Thymus (tissue), 11 donors: ENCODE results near the gene FLG. TPM values are rescaled to one million over a fixed set of nuclear protein-coding genes. Genes with fewer than 3 reads are reported as not detected.
"Not testable (repeated sequence)": the region's sequence is repeated elsewhere in the genome, so short reads cannot be mapped to it uniquely, and the experiment has no call there.

Experiments used
- DNase-seq, 9 donors: peaks; one replicate each; pipeline ENCODE4 v3.0.0-alpha.2; 2013; ENCODE audit warnings: low spot score in 9 of 9, low read depth in 6 of 9, missing footprints in 1 of 9
- H3K27ac ChIP-seq, 2 donors: one replicate each; pipeline ENCODE4 v1.5.1; 2013; ENCODE audit warnings: control low read depth in 1 of 2, low read depth in 1 of 2, low read length in 1 of 2, mild to moderate bottlenecking in 1 of 2, moderate library complexity in 1 of 2
- H3K27me3 ChIP-seq, 2 donors: one replicate each; pipeline ENCODE4 v1.5.1; 2013; ENCODE audit warnings: low read length in 1 of 2; ENCODE audit not compliant: control insufficient read depth in 2 of 2, insufficient read depth in 1 of 2
- H3K36me3 ChIP-seq, 2 donors: one replicate each; pipeline ENCODE4 v1.5.1; 2013; ENCODE audit warnings: low read length in 1 of 2, mild to moderate bottlenecking in 1 of 2, moderate library complexity in 1 of 2; ENCODE audit not compliant: control insufficient read depth in 2 of 2, insufficient read depth in 2 of 2
- H3K4me1 ChIP-seq, 2 donors: one replicate each; pipeline ENCODE4 v1.5.1; 2013; ENCODE audit warnings: low read length in 2 of 2; ENCODE audit not compliant: control insufficient read depth in 2 of 2, insufficient read depth in 2 of 2
- H3K4me3 ChIP-seq, 2 donors: one replicate each; pipeline ENCODE4 v1.5.1; 2013; ENCODE audit warnings: low read length in 2 of 2, control low read depth in 1 of 2, mild to moderate bottlenecking in 1 of 2
- H3K9me3 ChIP-seq, 2 donors: one replicate each; pipeline ENCODE4 v1.5.1; 2013; ENCODE audit warnings: low read length in 1 of 2, mild to moderate bottlenecking in 1 of 2; ENCODE audit not compliant: control insufficient read depth in 2 of 2, insufficient read depth in 1 of 2
- WGBS: extraction: QIAGEN DNeasy Blood & Tissue Kit; methylation state at CpG from one replicate; pipeline ENCODE4 v1.1.7; 2013; 5-methylcytosine and 5-hydroxymethylcytosine counted together
- polyA plus RNA-seq: library from polyadenylated mRNA; stranded (reverse); fragments of 200-250 nt; gene quantifications from one replicate; pipeline ENCODE4 v1.2.3, GENCODE V29; 2013
- total RNA-seq: library from RNA; stranded (reverse); fragments of 120-200 nt; gene quantifications from one replicate; pipeline ENCODE4 v1.2.4, GENCODE V29; 2013
- donor health status: healthy.

The FLG gene
- total and polyA plus RNA-seq, 2 donors, result 0.28 to 2.4 TPM

DNA sequence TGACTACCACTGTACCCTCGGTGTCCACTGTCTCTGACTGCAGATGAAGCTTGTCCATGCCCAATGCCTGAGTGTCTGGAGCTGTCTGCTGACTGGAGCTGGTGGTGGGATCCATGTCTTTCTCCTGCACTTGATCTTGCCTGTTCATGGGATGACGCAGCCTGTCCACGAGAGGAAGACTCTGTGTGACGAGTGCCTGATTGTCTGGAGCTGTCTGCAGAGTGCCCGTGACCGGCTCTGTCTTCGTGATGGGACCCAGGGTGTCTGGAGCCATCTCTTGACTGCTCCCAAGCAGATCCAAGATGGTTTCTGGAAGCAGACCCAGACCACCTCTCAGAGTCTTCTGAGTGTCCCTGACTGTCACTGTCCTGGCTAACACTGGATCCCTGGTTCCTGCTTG lies 16.3 kb downstream of the FLG start:
- H3K36me3 ChIP-seq, DNase-seq, H3K4me1 ChIP-seq, H3K27me3 ChIP-seq, H3K27ac ChIP-seq, H3K4me3 ChIP-seq: not testable (repeated sequence)
- WGBS, result 92% methylated on average over 7 of the region's 7 CpGs
- peaks cover 0 to 22% of the 10 kb centered on the region in 2 donors for H3K9me3 ChIP-seq

DNA sequence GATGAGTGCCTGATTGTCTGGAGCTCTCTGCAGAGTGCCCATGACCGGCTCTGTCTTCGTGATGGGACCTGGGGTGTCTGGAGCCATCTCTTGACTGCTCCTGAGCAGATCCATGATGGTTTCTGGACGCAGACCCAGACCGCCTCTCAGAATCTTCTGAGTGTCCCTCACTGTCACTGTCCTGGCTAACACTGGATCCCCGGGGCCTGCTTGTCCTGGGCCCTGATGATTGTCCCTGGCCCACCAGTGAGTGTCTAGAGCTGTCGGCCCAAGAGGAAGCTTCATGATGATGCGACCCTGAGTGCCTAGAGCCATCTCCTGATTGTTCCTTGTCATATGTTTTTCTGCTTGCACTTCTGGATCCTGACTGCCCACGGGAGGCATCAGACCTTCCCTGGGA lies 17.1 kb downstream of the FLG start:
- H3K27ac ChIP-seq, H3K27me3 ChIP-seq, DNase-seq, H3K4me3 ChIP-seq, H3K4me1 ChIP-seq, H3K36me3 ChIP-seq: not testable (repeated sequence)
- H3K9me3 ChIP-seq, result peaks cover 0 to 22% of the 10 kb centered on the region in 2 donors
- 96% methylated on average over 8 of the region's 8 CpGs for WGBS

DNA sequence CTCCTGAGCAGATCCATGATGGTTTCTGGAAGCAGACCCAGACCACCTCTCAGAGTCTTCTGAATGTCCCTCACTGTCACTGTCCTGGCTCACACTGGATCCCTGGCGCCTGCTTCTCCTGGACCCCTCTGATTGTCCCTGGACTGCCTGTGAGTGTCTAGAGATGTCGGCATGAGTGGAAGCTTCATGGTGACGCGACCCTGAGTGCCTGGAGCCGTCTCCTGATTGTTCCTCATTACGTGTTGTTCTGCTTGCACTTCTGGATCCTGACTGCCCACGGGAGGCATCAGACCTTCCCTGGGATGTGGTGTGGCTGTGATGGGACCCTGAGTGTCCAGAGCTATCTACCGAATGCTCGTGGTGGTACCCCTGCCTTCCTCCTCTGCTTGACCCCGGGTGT lies 18.9 kb downstream of the FLG start:
- H3K9me3 ChIP-seq, result peaks cover 0 to 22% of the 10 kb centered on the region in 2 donors
- not testable (repeated sequence) for H3K4me1 ChIP-seq, H3K27me3 ChIP-seq, H3K4me3 ChIP-seq, DNase-seq, H3K36me3 ChIP-seq, H3K27ac ChIP-seq
- WGBS, result 97% methylated on average over 9 of the region's 10 CpGs

DNA sequence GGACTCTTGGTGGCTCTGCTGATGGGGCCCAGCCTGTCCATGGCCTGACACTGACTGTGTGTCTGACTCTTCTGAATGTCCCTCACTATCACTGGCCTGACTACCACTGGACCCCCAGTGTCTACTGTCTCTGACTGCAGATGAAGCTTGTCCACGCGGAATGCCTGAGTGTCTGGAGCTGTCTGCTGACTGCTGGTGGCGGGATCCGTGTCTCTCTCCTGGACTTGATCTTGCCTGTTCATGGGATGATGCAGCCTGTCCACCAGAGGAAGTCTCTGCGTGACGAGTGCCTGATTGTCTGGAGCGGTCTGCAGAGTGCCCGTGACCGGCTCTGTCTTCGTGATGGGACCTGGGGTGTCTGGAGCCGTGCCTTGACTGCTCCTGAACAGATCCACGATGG lies 20.3 kb downstream of the FLG start:
- H3K4me1 ChIP-seq, DNase-seq, H3K36me3 ChIP-seq, H3K27me3 ChIP-seq, H3K27ac ChIP-seq, H3K4me3 ChIP-seq: not testable (repeated sequence)
- H3K9me3 ChIP-seq, result peaks cover 0 to 18% of the 10 kb centered on the region in 2 donors
- whole genome bisulfite sequencing, result 95% methylated on average over 12 of the region's 12 CpGs

DNA sequence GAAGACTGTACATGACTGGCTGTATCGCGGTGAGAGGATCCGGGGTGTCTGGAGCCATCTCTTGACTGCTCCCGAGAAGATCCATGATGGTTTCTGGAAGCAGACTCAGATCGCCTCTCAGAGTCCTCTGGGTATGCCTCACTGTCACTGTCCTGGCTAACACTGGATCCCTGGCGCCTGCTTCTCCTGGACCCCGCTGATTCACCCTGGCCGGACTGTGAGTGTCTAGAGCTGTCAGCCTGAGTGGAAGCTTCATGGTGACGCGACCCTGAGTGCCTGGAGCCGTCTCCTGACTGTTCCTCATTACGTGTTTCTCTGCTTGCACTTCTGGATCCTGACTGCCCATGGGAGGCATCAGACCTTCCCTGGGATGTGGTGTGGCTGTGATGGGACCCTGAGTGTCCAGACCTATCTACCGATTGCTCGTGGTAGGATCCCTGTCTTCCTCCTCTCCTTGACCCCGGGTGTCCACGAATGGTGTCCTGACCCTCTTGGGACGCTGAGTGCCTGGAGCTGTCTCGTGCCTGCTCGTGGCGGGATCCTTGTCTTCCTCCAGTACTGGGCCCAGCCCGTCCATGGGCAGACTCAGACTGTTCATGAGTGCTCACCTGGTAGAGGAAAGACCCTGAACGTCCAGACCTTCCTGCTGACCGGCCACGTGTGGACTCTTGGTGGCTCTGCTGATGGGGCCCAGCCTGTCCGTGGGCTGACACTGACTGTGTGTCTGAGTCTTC lies 21.7 kb downstream of the FLG start:
- DNase-seq, H3K27me3 ChIP-seq, H3K27ac ChIP-seq, H3K36me3 ChIP-seq, H3K4me1 ChIP-seq, H3K4me3 ChIP-seq, H3K9me3 ChIP-seq: not testable (repeated sequence)
- 97% methylated on average over 24 of the region's 25 CpGs for WGBS

DNA sequence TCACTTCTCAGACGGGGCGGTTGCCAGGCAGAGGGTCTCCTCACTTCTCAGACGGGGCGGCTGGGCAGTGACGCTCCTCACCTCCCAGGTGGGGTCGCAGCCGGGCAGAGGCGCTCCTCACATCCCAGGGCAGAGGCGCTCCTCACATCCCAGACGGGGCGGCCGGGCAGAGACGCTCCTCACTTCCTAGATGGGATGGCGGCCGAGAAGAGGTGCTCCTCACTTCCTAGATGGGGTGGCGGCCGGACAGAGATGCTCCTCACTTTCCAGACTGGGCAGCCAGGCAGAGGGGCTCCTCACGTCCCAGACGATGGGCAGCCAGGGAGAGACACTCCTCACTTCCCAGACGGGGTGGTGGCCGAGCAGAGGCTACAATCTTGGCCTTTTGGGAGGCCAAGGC lies 68.6 kb downstream of the FLG start:
- not testable (repeated sequence) for H3K27me3 ChIP-seq, DNase-seq, H3K27ac ChIP-seq, H3K36me3 ChIP-seq, H3K4me1 ChIP-seq, H3K9me3 ChIP-seq, H3K4me3 ChIP-seq
- WGBS, result 94% methylated on average over 21 of the region's 21 CpGs

Other genes with a start within 250 kb of the FLG start
- gene TCHHL1, start 236.2 kb downstream of the FLG start, total RNA-seq, result 0.05 TPM
- gene TCHHL1, start 236.2 kb downstream of the FLG start, polyA plus RNA-seq, result 0.16 TPM
- gene TCHH, start 209.8 kb downstream of the FLG start, total RNA-seq, result 0.05 TPM
- gene TCHH, start 209.8 kb downstream of the FLG start, polyA plus RNA-seq, result 1.4 TPM
- gene RPTN, start 166.0 kb downstream of the FLG start, total RNA-seq, result 0.09 TPM
- 3.2 TPM for gene RPTN, start 166.0 kb downstream of the FLG start, polyA plus RNA-seq
- under 0.01 TPM for gene HRNR, start 101.0 kb downstream of the FLG start, total RNA-seq
- 0.14 TPM for gene HRNR, start 101.0 kb downstream of the FLG start, polyA plus RNA-seq
- gene FLG2, start 34.8 kb upstream of the FLG start, total RNA-seq, result 0.05 TPM
- 1.8 TPM for gene FLG2, start 34.8 kb upstream of the FLG start, polyA plus RNA-seq
- 0.05 TPM for gene CRNN, start 89.0 kb upstream of the FLG start, total RNA-seq
- gene CRNN, start 89.0 kb upstream of the FLG start, polyA plus RNA-seq, result 0.43 TPM
- gene LCE5A, start 185.6 kb upstream of the FLG start, total RNA-seq, result not detected
- 0.43 TPM for gene LCE5A, start 185.6 kb upstream of the FLG start, polyA plus RNA-seq
- gene CRCT1, start 189.2 kb upstream of the FLG start, total RNA-seq, result not detected
- gene CRCT1, start 189.2 kb upstream of the FLG start, polyA plus RNA-seq, result 3.5 TPM
- gene LCE3E, start 241.5 kb upstream of the FLG start, total RNA-seq, result not detected
- 6.2 TPM for gene LCE3E, start 241.5 kb upstream of the FLG start, polyA plus RNA-seq